Stimulated activated CD4-positive, alpha-beta T cell treated with anti-CD3 and anti-CD28 coated beads, Interleukin-2, amount 100 ng/mL, for 4 hours (primary cell): ENCODE results near the gene MRPS10.
"Not testable (repeated sequence)": the region's sequence is repeated elsewhere in the genome, so short reads cannot be mapped to it uniquely, and the experiment has no call there.

Experiments used
- DNase-seq: peaks from one replicate; pipeline ENCODE4 v3.0.0-alpha.2; 2020; ENCODE audit warnings: low read depth

Gene MRPS10

DNA sequence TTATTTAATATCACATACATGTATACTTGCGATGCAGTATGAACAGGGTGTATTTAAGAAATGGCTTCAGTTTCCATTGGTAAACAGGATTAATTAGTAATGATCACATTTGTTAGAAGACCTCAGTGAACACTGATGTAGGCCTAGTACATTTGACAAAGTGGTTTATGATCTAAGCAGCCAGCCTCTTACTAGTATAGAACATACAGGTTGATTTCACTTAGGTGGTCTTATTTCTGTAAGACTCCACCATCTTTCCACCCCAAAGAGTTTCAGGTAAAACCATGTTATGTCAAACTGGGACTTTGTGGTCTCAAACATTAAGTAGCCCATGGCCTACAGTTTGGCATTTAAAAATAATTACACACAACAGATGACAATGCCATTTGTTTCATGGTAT, 20.2 kb upstream of the MRPS10 start:
- no peak for DNase-seq

- DNase-seq: no peak
Measured at GRCh38 chr6:42236682-42237473, 19.2 kb upstream of the MRPS10 start.

GRCh38 chr6:42236030-42236429, 18.4 kb upstream of the MRPS10 start:
- DNase-seq: no peak

- no peak for DNase-seq
Measured at GRCh38 chr6:42232035-42232434, 14.4 kb upstream of the MRPS10 start.

DNA sequence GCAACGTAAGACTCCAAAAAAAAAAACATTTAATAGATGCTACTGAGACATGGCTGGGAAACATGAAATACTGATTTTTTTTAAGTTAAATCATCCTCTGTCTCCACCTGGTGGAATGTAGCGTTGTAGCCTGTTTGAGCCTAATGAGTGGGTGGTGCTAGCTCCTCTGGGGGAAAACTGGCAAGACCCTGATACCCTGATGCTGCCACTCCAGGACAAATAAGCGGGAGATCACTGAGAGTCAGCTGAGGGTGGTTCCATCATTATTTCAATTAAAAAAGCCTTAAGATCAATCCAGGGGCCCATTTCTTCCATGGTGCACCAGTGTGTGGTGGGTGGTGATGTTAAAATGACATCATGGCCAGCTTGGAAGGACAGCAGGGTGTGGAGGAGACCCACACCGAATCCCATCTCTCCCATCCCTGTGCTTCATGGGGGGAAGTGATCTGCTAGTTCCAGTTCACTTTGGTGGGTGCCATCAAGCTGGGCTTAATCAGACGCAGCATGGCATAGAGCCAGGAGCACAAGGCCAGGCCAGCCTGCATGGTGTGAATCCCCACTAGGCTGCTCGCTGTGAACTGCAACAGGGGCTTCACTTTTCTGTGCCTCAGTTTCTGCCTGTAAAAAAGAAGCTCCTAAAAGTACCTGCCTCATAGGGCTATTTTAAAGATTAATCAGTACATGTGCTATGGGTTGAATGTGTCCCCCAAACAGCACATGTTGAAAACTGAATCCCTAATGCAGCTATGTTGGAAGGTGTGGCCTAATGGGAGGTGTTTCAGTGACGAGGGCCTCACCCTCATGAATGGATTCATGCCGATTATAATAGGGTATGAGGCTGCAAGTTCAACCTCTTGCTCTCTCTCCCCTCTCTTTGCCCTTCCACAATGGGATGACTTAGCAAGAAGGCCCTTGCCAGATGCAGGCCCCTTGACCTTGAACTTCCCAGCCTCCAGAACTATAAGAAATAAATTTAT, 13.0 kb upstream of the MRPS10 start:
- DNase-seq: no peak

- DNase-seq: no peak
Measured at GRCh38 chr6:42229506-42230119, 12.0 kb upstream of the MRPS10 start.

GRCh38 chr6:42228305-42228704, 10.6 kb upstream of the MRPS10 start:
- no peak for DNase-seq

- no peak for DNase-seq
Measured at GRCh38 chr6:42227173-42227850, 9.7 kb upstream of the MRPS10 start.

- no peak for DNase-seq
Measured at GRCh38 chr6:42226645-42227143, 9.0 kb upstream of the MRPS10 start.

GRCh38 chr6:42226161-42226611, 8.5 kb upstream of the MRPS10 start:
- DNase-seq: no peak

- DNase-seq: no peak
Measured at GRCh38 chr6:42225419-42225818, 7.8 kb upstream of the MRPS10 start.

DNA sequence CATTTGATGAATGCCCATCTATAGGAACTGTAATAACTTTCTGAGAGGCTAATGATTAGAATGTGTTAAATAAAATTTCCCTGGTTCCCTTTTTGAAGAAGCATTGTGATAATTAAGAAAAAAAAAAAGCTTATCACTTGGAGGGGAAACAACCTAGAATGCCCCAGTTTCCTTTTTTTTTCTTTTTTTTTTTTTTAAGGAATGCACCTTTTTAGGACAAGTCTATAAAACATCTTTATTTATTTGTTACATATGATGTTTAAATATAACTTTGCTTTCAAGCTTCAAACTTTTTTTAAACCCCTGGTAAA, 7.3 kb upstream of the MRPS10 start:
- DNase-seq: no peak

- no peak for DNase-seq
Measured at GRCh38 chr6:42224222-42225028, 6.8 kb upstream of the MRPS10 start.

DNA sequence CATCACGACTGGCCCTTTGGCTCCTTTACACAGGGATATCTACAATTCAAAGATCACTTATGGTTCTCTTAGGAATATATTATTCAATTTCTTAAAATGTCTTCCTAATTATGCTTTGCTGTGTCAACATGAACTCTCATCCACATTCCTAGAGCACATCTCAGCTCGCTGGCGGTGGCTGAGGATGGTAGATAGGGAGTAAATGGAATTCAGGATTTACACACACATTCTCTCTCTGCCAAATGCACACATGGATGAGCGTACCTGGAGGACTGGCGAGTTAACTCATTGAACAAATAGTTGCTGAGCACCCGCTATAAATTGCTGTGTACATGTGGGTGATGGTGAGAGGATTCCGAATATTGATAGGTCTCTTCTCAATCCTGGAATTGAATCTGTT, 4.8 kb upstream of the MRPS10 start:
- no peak for DNase-seq

DNA sequence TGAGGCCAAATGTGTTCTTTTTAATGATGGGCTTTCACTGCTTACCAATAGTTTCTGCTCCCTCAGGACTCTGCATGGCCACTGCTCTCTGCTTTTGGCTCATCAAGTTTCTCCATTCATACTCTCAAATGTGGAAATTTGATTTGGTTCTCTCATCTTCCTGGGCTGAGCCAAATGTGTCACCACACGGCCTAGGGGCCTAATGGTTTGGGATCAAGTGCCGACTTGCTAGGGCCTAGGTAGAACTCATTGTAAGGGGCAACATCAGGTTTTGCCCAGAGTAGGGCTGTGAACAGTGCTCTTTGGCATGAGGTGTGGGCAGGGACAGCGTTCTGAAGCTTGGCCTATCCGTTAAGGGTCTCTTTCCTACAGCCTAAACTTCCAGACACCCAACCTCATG, 3.9 kb upstream of the MRPS10 start:
- DNase-seq: no peak

- no peak for DNase-seq
Measured at GRCh38 chr6:42220807-42221206, 3.1 kb upstream of the MRPS10 start.

- DNase-seq: no peak
Measured at GRCh38 chr6:42217157-42217518, 523 bp downstream of the MRPS10 start.

DNA sequence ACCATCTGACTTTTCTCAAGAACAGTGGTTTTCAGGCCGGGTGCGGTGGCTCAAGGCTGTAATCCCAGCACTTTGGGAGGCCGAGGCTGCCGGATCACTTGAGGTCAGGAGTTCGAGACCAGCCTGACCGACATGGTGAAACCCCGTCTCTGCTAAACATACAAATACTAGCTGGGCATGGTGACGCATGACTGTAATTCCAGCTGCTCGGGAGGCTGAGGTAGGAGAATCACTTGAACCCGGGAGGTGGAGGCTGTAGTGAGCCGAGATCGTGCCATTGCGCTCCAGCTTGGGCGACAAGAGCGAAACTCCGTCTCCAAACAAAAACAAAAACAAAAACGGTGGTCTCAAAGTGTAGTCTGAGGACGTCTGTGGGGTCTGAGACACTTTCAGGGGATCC, 1.2 kb downstream of the MRPS10 start:
- DNase-seq: not testable (repeated sequence)

DNA sequence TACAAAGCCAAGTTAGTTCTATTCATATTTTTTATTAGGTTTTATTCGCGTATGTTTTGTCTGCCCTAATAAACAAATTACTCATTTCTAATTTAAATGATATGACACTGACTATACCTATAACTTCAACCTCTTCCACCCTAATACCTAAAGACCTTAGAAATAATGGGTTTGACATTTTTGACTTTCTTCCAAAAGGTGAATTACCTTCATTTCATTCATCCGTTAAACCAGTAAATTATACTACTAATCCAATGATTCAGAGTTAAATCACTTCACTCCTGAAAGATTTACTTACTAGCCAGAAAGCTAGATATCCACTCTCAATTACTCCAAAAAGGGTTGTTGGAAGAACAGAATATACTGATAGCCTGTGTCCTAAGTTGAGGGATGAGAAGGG, 5.2 kb downstream of the MRPS10 start:
- DNase-seq: no peak

DNA sequence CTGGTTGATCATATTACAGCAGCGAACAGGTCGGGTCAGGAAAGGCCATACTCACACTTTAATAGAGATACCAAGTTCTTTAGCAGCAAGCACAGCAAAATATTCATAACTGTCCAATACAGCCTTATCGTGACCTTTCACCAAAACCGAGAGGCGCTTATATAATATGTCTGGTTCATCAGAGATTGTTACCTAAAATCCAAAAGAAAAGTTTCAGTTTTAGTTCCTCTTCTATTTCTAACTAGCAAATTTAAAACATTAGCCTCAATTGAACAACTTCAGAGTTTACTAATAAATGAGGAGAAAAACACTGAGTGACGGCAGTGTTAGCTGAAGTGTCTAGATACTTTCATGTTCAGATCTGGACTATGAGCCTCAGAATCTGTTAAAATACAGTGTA, 5.9 kb downstream of the MRPS10 start:
- no peak for DNase-seq

DNA sequence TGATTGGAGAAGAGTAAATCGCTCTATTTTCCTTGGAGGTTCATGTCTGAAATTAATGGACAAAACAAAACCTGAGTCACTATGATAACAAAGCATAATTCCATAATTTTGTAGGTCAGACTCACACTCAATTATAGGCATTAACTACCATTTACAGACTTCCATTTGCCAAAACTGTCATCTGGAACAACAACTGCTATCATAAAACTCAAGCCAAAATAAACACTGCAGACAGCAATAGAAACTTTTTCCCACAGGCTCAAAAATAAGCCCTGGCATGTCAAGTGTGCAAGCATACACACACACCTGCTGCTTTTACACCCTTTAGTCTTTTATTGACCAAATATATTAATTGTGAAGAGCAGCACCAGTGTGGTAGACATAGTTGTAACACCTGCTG, 7.1 kb downstream of the MRPS10 start:
- no peak for DNase-seq
